Neuronal stem cell (in vitro differentiated cells): ENCODE results near the gene PLIN5.

ENCODE experiments used
- DNase-seq: peaks from one replicate; pipeline ENCODE4 v3.0.0-alpha.2; 2013; ENCODE audit warnings: low spot score
- H2AFZ ChIP-seq: one replicate; pipeline ENCODE4 v1.6.1; 2013; ENCODE audit warnings: mild to moderate bottlenecking, low read length, inconsistent platforms
- H2AK5ac ChIP-seq: 2 replicates; pipeline ENCODE4 v1.6.1; 2013; ENCODE audit warnings: low read depth, mild to moderate bottlenecking, inconsistent platforms, low read length, moderate library complexity, mixed read lengths
- H2BK120ac ChIP-seq: 2 replicates; pipeline ENCODE4 v1.6.1; 2013; ENCODE audit warnings: low read depth, mild to moderate bottlenecking, inconsistent platforms, low read length, moderate library complexity, mixed read lengths
- H2BK12ac ChIP-seq: one replicate; pipeline ENCODE4 v1.6.1; 2013; ENCODE audit warnings: low read length, inconsistent platforms
- H2BK15ac ChIP-seq: 2 replicates; pipeline ENCODE4 v1.6.1; 2013; ENCODE audit warnings: mild to moderate bottlenecking, low read length, inconsistent platforms, mixed read lengths
- H2BK5ac ChIP-seq: one replicate; pipeline ENCODE4 v1.6.1; 2013; ENCODE audit warnings: inconsistent platforms, mild to moderate bottlenecking, low read length, moderate library complexity
- H3K14ac ChIP-seq: one replicate; pipeline ENCODE4 v1.6.1; 2013; ENCODE audit warnings: low read length, inconsistent platforms
- H3K18ac ChIP-seq: 2 replicates; pipeline ENCODE4 v1.6.1; 2013; ENCODE audit warnings: low read length, inconsistent platforms
- H3K23ac ChIP-seq: 2 replicates; pipeline ENCODE4 v1.6.1; 2013; ENCODE audit warnings: low read depth, mild to moderate bottlenecking, mixed read lengths, low read length, inconsistent platforms; ENCODE audit not compliant: poor library complexity
- H3K27ac ChIP-seq: replicated peaks from 3 replicates; pipeline ENCODE4 v1.5.1; 2013; ENCODE audit warnings: low read length, inconsistent platforms
- H3K27me3 ChIP-seq, 3 experiments: 2 replicates each; pipeline ENCODE4 v1.6.1; 2013; ENCODE audit warnings: low read length in 3 of 3, mild to moderate bottlenecking in 2 of 3, inconsistent platforms in 1 of 3, low read depth in 1 of 3, mixed read lengths in 1 of 3, moderate library complexity in 1 of 3; ENCODE audit not compliant: control insufficient read depth in 3 of 3, insufficient read depth in 3 of 3
- H3K36me3 ChIP-seq, 2 donors: replicated peaks in 1 of 2; 2 replicates each; pipeline ENCODE4 v1.6.1; 2013; ENCODE audit warnings: low read length in 2 of 2; ENCODE audit not compliant: control insufficient read depth in 2 of 2, insufficient read depth in 2 of 2
- H3K4ac ChIP-seq: 2 replicates; pipeline ENCODE4 v1.6.1; 2013; ENCODE audit warnings: inconsistent platforms, mild to moderate bottlenecking, low read length, moderate library complexity
- H3K4me1 ChIP-seq, 2 donors: 1 replicate in 1 of 2; 2 replicates in 1 of 2; pipeline ENCODE4 v1.6.1; 2013; ENCODE audit warnings: low read length in 2 of 2, low read depth in 1 of 2; ENCODE audit not compliant: control insufficient read depth in 2 of 2, insufficient read depth in 1 of 2
- H3K4me2 ChIP-seq: one replicate; pipeline ENCODE4 v1.6.1; 2013; ENCODE audit warnings: mild to moderate bottlenecking, low read length, inconsistent platforms; ENCODE audit not compliant: insufficient read depth, poor library complexity, severe bottlenecking
- H3K4me3 ChIP-seq, 2 donors: 2 replicates each; pipeline ENCODE4 v1.5.1; 2013; ENCODE audit warnings: low read length in 2 of 2, mild to moderate bottlenecking in 2 of 2, inconsistent platforms in 1 of 2, moderate library complexity in 1 of 2
- H3K79me1 ChIP-seq: one replicate; pipeline ENCODE4 v1.6.1; 2013; ENCODE audit warnings: low read depth, mild to moderate bottlenecking, inconsistent platforms, low read length, moderate library complexity
- H3K9ac ChIP-seq: one replicate; pipeline ENCODE4 v1.6.1; 2013; ENCODE audit warnings: mild to moderate bottlenecking, low read depth, low read length, inconsistent platforms; ENCODE audit not compliant: poor library complexity
- H3K9me3 ChIP-seq, 2 donors: replicated peaks in 1 of 2; 2 replicates each; pipeline versions ENCODE3 to v1.6.1; 2013; ENCODE audit warnings: low read length in 2 of 2, mild to moderate bottlenecking in 2 of 2, inconsistent platforms in 1 of 2, low read depth in 1 of 2, mixed read lengths in 1 of 2, moderate library complexity in 1 of 2; ENCODE audit not compliant: control insufficient read depth in 2 of 2, insufficient read depth in 1 of 2
- H4K8ac ChIP-seq: one replicate; pipeline ENCODE4 v1.6.1; 2013; ENCODE audit warnings: low read depth, mild to moderate bottlenecking, inconsistent platforms, low read length, moderate library complexity
- H4K91ac ChIP-seq: one replicate; pipeline ENCODE4 v1.6.1; 2013; ENCODE audit warnings: low read length, low read depth, mild to moderate bottlenecking, inconsistent platforms; ENCODE audit not compliant: poor library complexity
- WGBS, 2 donors: extraction: QIAGEN DNeasy Blood & Tissue Kit; methylation state at CpG; one replicate each; pipeline ENCODE4 v1.1.7; 2013; ENCODE audit warnings: missing lambda C conversion rate in 2 of 2, mixed read lengths in 1 of 2; ENCODE audit not compliant: insufficient read length in 2 of 2, insufficient replicate concordance in 1 of 2; ENCODE audit errors: extremely low coverage in 2 of 2; 5-methylcytosine and 5-hydroxymethylcytosine counted together

PLIN5 gene

GRCh38 chr19:4492337-4493103 is 42.5 kb downstream of the PLIN5 start:
- no peak overlapping the region for H2BK15ac ChIP-seq
- no peak overlapping the region for H3K27ac ChIP-seq
- H3K36me3 ChIP-seq: peaks cover 56 to 92% of the 10 kb centered on the region in 2 donors

GRCh38 chr19:4491446-4491845 is 43.6 kb downstream of the PLIN5 start:
- H4K91ac ChIP-seq: no peak overlapping the region
- H2AFZ ChIP-seq: no peak overlapping the region
- H3K4ac ChIP-seq: no peak overlapping the region
- H3K4me1 ChIP-seq: peaks cover 0 to 1% of the 10 kb centered on the region in 2 donors
- no peak overlapping the region for H2AK5ac ChIP-seq
- H3K4me2 ChIP-seq: no peak overlapping the region
- H3K79me1 ChIP-seq: peaks cover 18% of the 10 kb centered on the region
- no peak overlapping the region for H2BK120ac ChIP-seq
- no peak overlapping the region for H3K4me3 ChIP-seq
- no peak overlapping the region for H3K14ac ChIP-seq
- no peak overlapping the region for H2BK5ac ChIP-seq
- no peak overlapping the region for H2BK12ac ChIP-seq
- H3K27me3 ChIP-seq: peaks cover 0 to 6% (median 2%) of the 10 kb centered on the region in 3 experiments
- H3K36me3 ChIP-seq: peaks cover 54 to 86% of the 10 kb centered on the region in 2 donors
- H3K18ac ChIP-seq: no peak overlapping the region
- DNase-seq: no peak
- H4K8ac ChIP-seq: no peak overlapping the region
- WGBS, 2 donors: no CpG with 5 or more reads among the region's 21 CpGs
- no peak overlapping the region for H3K27ac ChIP-seq
- peaks cover 0 to 13% of the 10 kb centered on the region in 2 donors for H3K9me3 ChIP-seq
- H2BK15ac ChIP-seq: no peak overlapping the region
- no peak overlapping the region for H3K9ac ChIP-seq
- H3K23ac ChIP-seq: no peak overlapping the region

More at GRCh38 chr19:4492337-4493103, 42.5 kb downstream of the PLIN5 start:
- peak overlapping the region; percentile 17 for H4K8ac ChIP-seq
- peaks cover 19% of the 10 kb centered on the region for H3K79me1 ChIP-seq
- peaks cover 0 to 1% of the 10 kb centered on the region in 2 donors for H3K4me1 ChIP-seq
- peaks cover 0 to 13% of the 10 kb centered on the region in 2 donors for H3K9me3 ChIP-seq
- no peak overlapping the region for H3K18ac ChIP-seq
- H2AK5ac ChIP-seq: no peak overlapping the region
- 100% methylated on average over 2 of the region's 3 CpGs; no CpG with 5 or more reads in 1 of the 2 donors for WGBS, 2 donors
- peak overlapping the region; percentile 3 for H3K14ac ChIP-seq
- H2AFZ ChIP-seq: no peak overlapping the region
- H3K23ac ChIP-seq: peak overlapping the region; percentile 62
- H3K4me2 ChIP-seq: no peak overlapping the region
- no peak for DNase-seq
- no peak overlapping the region for H2BK5ac ChIP-seq
- H3K4me3 ChIP-seq: peak overlapping the region in 1 of 2 donors; percentile 61
- peaks cover 0 to 6% (median 2%) of the 10 kb centered on the region in 3 experiments for H3K27me3 ChIP-seq
- H3K4ac ChIP-seq: no peak overlapping the region
- H3K9ac ChIP-seq: no peak overlapping the region
- H2BK120ac ChIP-seq: no peak overlapping the region
- no peak overlapping the region for H2BK12ac ChIP-seq
- H4K91ac ChIP-seq: no peak overlapping the region

- DNase-seq: no peak
- H3K23ac ChIP-seq: no peak overlapping the region
- no peak overlapping the region for H3K4me2 ChIP-seq
- no peak overlapping the region for H3K14ac ChIP-seq
- no CpG with 5 or more reads among the region's 29 CpGs for WGBS, 2 donors
- peaks cover 0 to 1% of the 10 kb centered on the region in 2 donors for H3K4me1 ChIP-seq
- no peak overlapping the region for H2BK5ac ChIP-seq
- no peak overlapping the region for H2BK12ac ChIP-seq
- no peak overlapping the region for H3K4me3 ChIP-seq
- H3K79me1 ChIP-seq: peaks cover 20% of the 10 kb centered on the region
- H3K27ac ChIP-seq: no peak overlapping the region
- H3K9me3 ChIP-seq: peaks cover 0 to 13% of the 10 kb centered on the region in 2 donors
- no peak overlapping the region for H2AK5ac ChIP-seq
- no peak overlapping the region for H4K91ac ChIP-seq
- no peak overlapping the region for H2BK15ac ChIP-seq
- H3K27me3 ChIP-seq: peaks cover 0 to 6% (median 2%) of the 10 kb centered on the region in 3 experiments
- no peak overlapping the region for H2AFZ ChIP-seq
- no peak overlapping the region for H2BK120ac ChIP-seq
- no peak overlapping the region for H3K18ac ChIP-seq
- peaks cover 44 to 72% of the 10 kb centered on the region in 2 donors for H3K36me3 ChIP-seq
- no peak overlapping the region for H3K9ac ChIP-seq
- no peak overlapping the region for H4K8ac ChIP-seq
- no peak overlapping the region for H3K4ac ChIP-seq
Measured at GRCh38 chr19:4488496-4488895, 46.5 kb downstream of the PLIN5 start.

- no peak overlapping the region for H3K27ac ChIP-seq
- peaks cover 18% of the 10 kb centered on the region for H3K79me1 ChIP-seq
- no peak overlapping the region for H3K4ac ChIP-seq
- no peak overlapping the region for H3K9ac ChIP-seq
- H4K91ac ChIP-seq: no peak overlapping the region
- WGBS, 2 donors: no CpG with 5 or more reads among the region's 11 CpGs
- H3K4me1 ChIP-seq: peaks cover 0 to 1% of the 10 kb centered on the region in 2 donors
- no peak overlapping the region for H3K23ac ChIP-seq
- no peak overlapping the region for H2AK5ac ChIP-seq
- no peak overlapping the region for H2BK120ac ChIP-seq
- no peak overlapping the region for H4K8ac ChIP-seq
- no peak for DNase-seq
- H2BK15ac ChIP-seq: no peak overlapping the region
- H3K14ac ChIP-seq: no peak overlapping the region
- H2AFZ ChIP-seq: no peak overlapping the region
- H3K27me3 ChIP-seq: peaks cover 0 to 2% (median under 1%) of the 10 kb centered on the region in 3 experiments
- no peak overlapping the region for H2BK12ac ChIP-seq
- H3K4me3 ChIP-seq: no peak overlapping the region
- H3K4me2 ChIP-seq: no peak overlapping the region
- H3K18ac ChIP-seq: no peak overlapping the region
- H3K9me3 ChIP-seq: peaks cover 0 to 8% of the 10 kb centered on the region in 2 donors
- peaks cover 40 to 72% of the 10 kb centered on the region in 2 donors for H3K36me3 ChIP-seq
- H2BK5ac ChIP-seq: no peak overlapping the region
Measured at GRCh38 chr19:4487572-4487971, 47.5 kb downstream of the PLIN5 start.
